HepG2 (cell line): ENCODE results near the gene PDZD11.

ENCODE experiments used
- HDAC2 ChIP-seq: sonication (generic); formaldehyde crosslinking; IDR thresholded peaks from 2 replicates; pipeline ENCODE4 v1.4.0; 2020; ENCODE audit warnings: missing genetic modification reagents
- MTA1 ChIP-seq: sonication (generic); formaldehyde crosslinking; IDR thresholded peaks from 2 replicates; pipeline ENCODE4 v1.4.0; 2020; ENCODE audit warnings: missing genetic modification reagents, mild to moderate bottlenecking, borderline replicate concordance
- MYPOP ChIP-seq: sonication (generic); formaldehyde crosslinking; IDR thresholded peaks from 2 replicates; pipeline ENCODE4 v1.8.1; 2023; ENCODE audit warnings: mild to moderate bottlenecking, moderate library complexity, missing genetic modification reagents
- POLR2A ChIP-seq, 2 experiments: IDR thresholded peaks; 2 replicates each; pipeline ENCODE4 v1.6.1; 2011; ENCODE audit warnings: low read depth in 2 of 2, low read length in 2 of 2, mild to moderate bottlenecking in 1 of 2, moderate library complexity in 1 of 2; ENCODE audit not compliant: insufficient read depth in 1 of 2
- RBM39 ChIP-seq: fragments of 200-400 bp; formaldehyde crosslinking; IDR thresholded peaks from one replicate; pipeline ENCODE4 v1.6.1; 2018; ENCODE audit warnings: antibody characterized with exemption, mild to moderate bottlenecking, low read depth, low read length; ENCODE audit not compliant: poor library complexity, severe bottlenecking
- ZNF331 ChIP-seq: sonication (generic); formaldehyde crosslinking; IDR thresholded peaks from 2 replicates; pipeline ENCODE4 v1.4.0; 2020; ENCODE audit warnings: missing genetic modification reagents
- ZNF431 ChIP-seq: sonication (generic); formaldehyde crosslinking; IDR thresholded peaks from 2 replicates; pipeline ENCODE4 v1.9.0; 2022; ENCODE audit warnings: missing genetic modification reagents, low read depth, mild to moderate bottlenecking, borderline replicate concordance
- ZNF780A ChIP-seq: sonication (generic); formaldehyde crosslinking; IDR thresholded peaks from 2 replicates; pipeline ENCODE4 v1.8.0; 2022; ENCODE audit warnings: mild to moderate bottlenecking, missing genetic modification reagents, moderate library complexity

GRCh38 chrX:70322784-70323183 is 33.1 kb upstream of the PDZD11 start:
- TF ChIP-seq ZNF780A (no peak), ZNF431 (CRISPR knock-in tag) (no peak), MYPOP (CRISPR knock-in tag) (no peak), POLR2A (IDR thresholded peaks at IDR 0.05; ENCODE audit: insufficient read depth in 1 of 2, low read depth in 2 of 2, low read length in 2 of 2) (no peak), MTA1 (CRISPR knock-in tag) (no peak), HDAC2 (CRISPR knock-in tag) (no peak), RBM39 (no peak), ZNF331 (CRISPR knock-in tag) (no peak)
